ENCODE data around the gene USP19.

Gene USP19

DNA sequence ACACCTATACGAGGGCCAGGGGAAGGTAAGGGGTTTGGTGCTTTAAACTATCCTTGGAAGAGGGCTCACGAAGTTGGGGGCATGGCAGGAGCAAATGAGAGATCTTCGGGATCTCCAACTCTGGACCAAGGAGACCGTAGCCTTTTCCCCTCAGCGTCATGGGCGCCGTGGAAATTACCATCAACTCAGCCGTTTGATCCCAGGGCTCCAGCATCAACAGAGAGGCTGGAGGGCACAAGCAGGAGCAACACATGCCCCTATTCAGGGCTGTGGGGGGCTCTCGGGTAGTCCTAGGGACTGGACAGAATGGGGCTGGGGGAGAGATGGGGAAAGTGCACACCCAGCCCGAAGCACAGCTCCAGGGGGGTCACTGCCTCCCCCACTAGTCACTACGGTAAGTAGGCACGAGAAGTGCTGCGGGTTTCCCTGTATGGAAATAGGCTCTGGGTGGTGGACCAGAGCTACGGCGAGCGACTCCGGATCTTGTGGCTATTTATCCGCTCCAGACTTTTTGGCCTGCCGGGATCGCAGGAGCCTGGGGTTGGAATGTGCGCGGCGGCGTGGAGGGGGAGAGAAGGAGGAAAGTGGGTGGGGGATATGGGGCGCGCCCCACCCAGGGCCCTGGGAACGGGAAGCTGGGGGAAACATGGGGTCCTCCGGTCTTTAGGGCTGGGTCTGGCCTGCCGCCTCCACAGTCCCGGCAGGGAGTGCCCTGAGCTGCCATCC lies 12.8 kb upstream of the USP19 start:
- peak overlapping the region; percentile 95 for H3K4me2 ChIP-seq (ENCODE audit: insufficient read depth, low read length, poor library complexity, severe bottlenecking)
- peak overlapping the region; percentile 71 for H2BK15ac ChIP-seq (ENCODE audit: low read length)
- peak overlapping the region; percentile 85 for H3K27ac ChIP-seq (replicated peaks; ENCODE audit: low read length)
- DNase-seq (ENCODE audit: low spot score), result peak; percentile 85
- no peaks in the 10 kb centered on the region for H3K27me3 ChIP-seq (ENCODE audit: control insufficient read depth in 3 of 3, insufficient read depth in 3 of 3, low read depth in 1 of 3, low read length in 3 of 3)
- peak overlapping the region; percentile 39 for H3K14ac ChIP-seq (ENCODE audit: low read length)
- H3K18ac ChIP-seq (ENCODE audit: low read length), result peak overlapping the region; percentile 98
- WGBS, 2 donors (ENCODE audit: extremely low coverage in 2 of 2, insufficient read length in 2 of 2, insufficient replicate concordance in 1 of 2), result no CpG with 5 or more reads among the region's 30 CpGs
- no peak overlapping the region for H2AK5ac ChIP-seq (ENCODE audit: low read depth, low read length)
- H3K4me1 ChIP-seq (ENCODE audit: control insufficient read depth in 2 of 2, insufficient read depth in 1 of 2, low read depth in 1 of 2, low read length in 2 of 2), result peaks cover 4 to 7% of the 10 kb centered on the region in 2 donors
- peaks cover 10 to 12% of the 10 kb centered on the region in 2 donors for H3K36me3 ChIP-seq (replicated peaks in 1 of 2; ENCODE audit: control insufficient read depth in 2 of 2, insufficient read depth in 2 of 2, low read length in 2 of 2)
- H3K4ac ChIP-seq (ENCODE audit: low read length), result peak overlapping the region; percentile 97
- peak overlapping the region; percentile 79 to 84 for H3K4me3 ChIP-seq (ENCODE audit: low read length in 2 of 2)
- peak overlapping the region; percentile 82 for H3K9ac ChIP-seq (ENCODE audit: low read depth, low read length, poor library complexity)
- H2AFZ ChIP-seq (ENCODE audit: low read length), result peak overlapping the region; percentile 95
- H4K8ac ChIP-seq (ENCODE audit: low read depth, low read length), result no peak overlapping the region
- no peak overlapping the region for H2BK12ac ChIP-seq (ENCODE audit: low read length)
- H4K91ac ChIP-seq (ENCODE audit: low read depth, low read length, poor library complexity), result no peak overlapping the region
- peaks cover 3% of the 10 kb centered on the region for H3K79me1 ChIP-seq (ENCODE audit: low read depth, low read length)
- no peaks in the 10 kb centered on the region for H3K9me3 ChIP-seq (replicated peaks in 1 of 2; ENCODE audit: control insufficient read depth in 2 of 2, insufficient read depth in 1 of 2, low read depth in 1 of 2, low read length in 2 of 2)
- H3K23ac ChIP-seq (ENCODE audit: low read depth, low read length, poor library complexity), result no peak overlapping the region
- H2BK5ac ChIP-seq (ENCODE audit: low read length), result peak overlapping the region; percentile 33
- H2BK120ac ChIP-seq (ENCODE audit: low read depth, low read length), result peak overlapping the region; percentile 88

DNA sequence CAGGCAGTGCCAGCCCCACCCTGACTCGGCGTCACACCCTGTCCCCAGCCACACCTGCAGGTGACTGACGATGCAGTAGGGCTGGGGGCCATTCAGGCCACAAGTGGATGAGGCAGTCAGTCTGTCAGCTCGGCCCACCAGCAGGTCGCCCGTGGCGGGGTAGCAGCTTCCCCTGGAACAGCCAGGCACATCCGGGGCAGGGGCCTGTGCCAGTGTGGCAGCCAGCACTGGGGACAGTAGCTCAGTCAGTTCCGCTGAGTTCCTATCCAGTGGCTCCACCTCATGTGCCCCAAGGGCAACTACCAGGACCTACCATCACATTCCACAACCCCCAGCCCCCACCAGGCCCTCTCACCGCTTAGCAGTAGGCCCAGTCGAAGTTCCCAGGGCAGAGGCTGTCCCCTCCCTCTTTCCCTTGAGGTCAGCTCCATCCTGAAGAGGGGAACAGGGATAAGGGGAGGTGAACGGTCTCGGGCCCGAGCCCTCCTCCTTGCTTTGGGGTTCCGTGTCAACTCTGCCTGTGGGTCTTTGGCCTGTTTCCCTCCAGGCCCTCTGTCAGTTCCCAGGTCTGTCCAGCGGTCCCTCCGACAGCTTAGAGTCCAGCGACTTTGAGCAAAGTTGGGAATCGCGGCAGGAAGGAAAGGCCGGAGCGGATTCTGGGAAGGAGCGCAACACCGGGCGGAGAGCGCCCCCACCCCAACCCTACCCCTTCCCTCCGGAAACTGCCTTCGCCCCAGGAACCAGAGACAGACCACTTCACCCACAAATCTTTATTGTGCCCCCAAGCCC lies 12.0 kb upstream of the USP19 start, which contains the start of gene LAMB2:
TSS of gene LAMB2 (minus strand) at position 614 of the 789 bp plus-strand sequence. CDS start at position 431, 183 bp downstream.
- Histone ChIP-seq H3K18ac (ENCODE audit: low read length) (peak within 1 kb of the TSS; percentile 98), H2BK120ac (ENCODE audit: low read depth, low read length) (peak within 1 kb of the TSS; percentile 88), H3K9ac (ENCODE audit: low read depth, low read length, poor library complexity) (peak within 1 kb of the TSS; percentile 95), H2BK5ac (ENCODE audit: low read length) (peak within 1 kb of the TSS; percentile 33), H3K4me3 (ENCODE audit: low read length in 2 of 2) (peak within 1 kb of the TSS; percentile 79 to 84), H2AFZ (ENCODE audit: low read length) (peak within 1 kb of the TSS; percentile 95), H2BK15ac (ENCODE audit: low read length) (peak within 1 kb of the TSS; percentile 71), H4K91ac (ENCODE audit: low read depth, low read length, poor library complexity) (no peak within 1 kb of the TSS), H3K27ac (replicated peaks; ENCODE audit: low read length) (peak within 1 kb of the TSS; percentile 85), H3K14ac (ENCODE audit: low read length) (peak within 1 kb of the TSS; percentile 39), H2BK12ac (ENCODE audit: low read length) (peak within 1 kb of the TSS; percentile 77), H3K4me1 (ENCODE audit: control insufficient read depth in 2 of 2, insufficient read depth in 1 of 2, low read depth in 1 of 2, low read length in 2 of 2) (peaks cover 4 to 7% of the 10 kb centered on the region in 2 donors), H3K27me3 (ENCODE audit: control insufficient read depth in 3 of 3, insufficient read depth in 3 of 3, low read depth in 1 of 3, low read length in 3 of 3) (no peaks in the 10 kb centered on the region), H3K36me3 (replicated peaks in 1 of 2; ENCODE audit: control insufficient read depth in 2 of 2, insufficient read depth in 2 of 2, low read length in 2 of 2) (peaks cover 14 to 17% of the 10 kb centered on the region in 2 donors), H3K79me1 (ENCODE audit: low read depth, low read length) (peaks cover 3% of the 10 kb centered on the region), H4K8ac (ENCODE audit: low read depth, low read length) (no peak within 1 kb of the TSS), H3K4ac (ENCODE audit: low read length) (peak within 1 kb of the TSS; percentile 97), H3K9me3 (replicated peaks in 1 of 2; ENCODE audit: control insufficient read depth in 2 of 2, insufficient read depth in 1 of 2, low read depth in 1 of 2, low read length in 2 of 2) (no peaks in the 10 kb centered on the region), H2AK5ac (ENCODE audit: low read depth, low read length) (peak within 1 kb of the TSS; percentile 36), H3K4me2 (ENCODE audit: insufficient read depth, low read length, poor library complexity, severe bottlenecking) (peak within 1 kb of the TSS; percentile 95), H3K23ac (ENCODE audit: low read depth, low read length, poor library complexity) (peak within 1 kb of the TSS; percentile 32)
- peak; percentile 83 for DNase-seq (ENCODE audit: low spot score)
- no CpG with 5 or more reads among the region's 28 CpGs for WGBS, 2 donors (ENCODE audit: extremely low coverage in 2 of 2, insufficient read length in 2 of 2, insufficient replicate concordance in 1 of 2)

DNA sequence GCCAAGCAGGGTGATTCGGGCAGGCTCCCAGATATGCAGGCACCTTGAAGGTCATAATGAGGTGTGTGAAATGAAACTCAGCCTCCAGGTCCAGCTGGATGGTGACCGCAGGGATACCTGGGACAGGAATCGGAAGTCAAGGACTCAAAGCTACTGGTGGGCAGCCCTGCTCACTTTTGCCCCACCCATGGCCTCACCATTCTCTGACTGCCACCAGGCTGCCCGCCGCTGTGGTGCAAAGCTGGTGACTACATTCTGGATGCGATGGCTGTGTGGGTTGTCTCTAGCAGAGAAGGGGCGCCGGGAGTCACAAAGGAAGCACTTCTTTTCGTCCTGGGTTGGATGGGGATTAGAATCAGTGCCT lies 11.4 kb upstream of the USP19 start:
- no peak overlapping the region for H3K27ac ChIP-seq (replicated peaks; ENCODE audit: low read length)
- H3K4me3 ChIP-seq (ENCODE audit: low read length in 2 of 2), result peak overlapping the region; percentile 79 to 83
- no peak overlapping the region for H4K91ac ChIP-seq (ENCODE audit: low read depth, low read length, poor library complexity)

DNA sequence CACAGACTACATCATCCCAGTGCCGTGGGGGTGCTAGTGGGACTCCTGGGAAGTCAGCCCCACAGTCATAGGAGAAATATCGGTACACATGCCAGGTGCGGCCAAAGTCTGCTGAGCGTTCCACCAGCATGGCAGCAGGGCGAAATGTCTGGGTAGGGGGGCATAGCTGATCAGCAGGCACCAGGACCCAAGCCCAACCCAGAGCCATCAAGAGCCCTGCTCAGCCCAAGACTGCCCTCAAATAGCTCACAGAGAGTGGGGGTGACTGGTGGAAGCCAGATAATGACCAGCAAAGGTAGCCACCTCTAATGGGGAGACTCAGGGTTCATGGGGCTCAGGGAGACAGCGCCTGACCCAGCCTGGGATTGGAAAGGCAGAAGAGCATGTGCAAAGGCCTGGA lies 11.0 kb upstream of the USP19 start:
- Histone ChIP-seq H2BK120ac (ENCODE audit: low read depth, low read length) (no peak overlapping the region), H4K8ac (ENCODE audit: low read depth, low read length) (no peak overlapping the region), H2BK12ac (ENCODE audit: low read length) (no peak overlapping the region), H3K36me3 (replicated peaks in 1 of 2; ENCODE audit: control insufficient read depth in 2 of 2, insufficient read depth in 2 of 2, low read length in 2 of 2) (peaks cover 14 to 17% of the 10 kb centered on the region in 2 donors), H4K91ac (ENCODE audit: low read depth, low read length, poor library complexity) (no peak overlapping the region), H3K9me3 (replicated peaks in 1 of 2; ENCODE audit: control insufficient read depth in 2 of 2, insufficient read depth in 1 of 2, low read depth in 1 of 2, low read length in 2 of 2) (no peaks in the 10 kb centered on the region), H3K4me3 (ENCODE audit: low read length in 2 of 2) (peak overlapping the region; percentile 40 to 79), H2AFZ (ENCODE audit: low read length) (no peak overlapping the region), H3K4me1 (ENCODE audit: control insufficient read depth in 2 of 2, insufficient read depth in 1 of 2, low read depth in 1 of 2, low read length in 2 of 2) (peaks cover 4 to 7% of the 10 kb centered on the region in 2 donors), H3K9ac (ENCODE audit: low read depth, low read length, poor library complexity) (peak overlapping the region; percentile 95), H3K27me3 (ENCODE audit: control insufficient read depth in 3 of 3, insufficient read depth in 3 of 3, low read depth in 1 of 3, low read length in 3 of 3) (no peaks in the 10 kb centered on the region), H2BK15ac (ENCODE audit: low read length) (no peak overlapping the region), H3K27ac (replicated peaks; ENCODE audit: low read length) (no peak overlapping the region), H2BK5ac (ENCODE audit: low read length) (peak overlapping the region; percentile 21), H2AK5ac (ENCODE audit: low read depth, low read length) (peak overlapping the region; percentile 82), H3K79me1 (ENCODE audit: low read depth, low read length) (peaks cover 3% of the 10 kb centered on the region), H3K4ac (ENCODE audit: low read length) (no peak overlapping the region), H3K14ac (ENCODE audit: low read length) (no peak overlapping the region), H3K18ac (ENCODE audit: low read length) (no peak overlapping the region), H3K23ac (ENCODE audit: low read depth, low read length, poor library complexity) (no peak overlapping the region), H3K4me2 (ENCODE audit: insufficient read depth, low read length, poor library complexity, severe bottlenecking) (peak overlapping the region; percentile 27)
- no CpG with 5 or more reads among the region's 6 CpGs for WGBS, 2 donors (ENCODE audit: extremely low coverage in 2 of 2, insufficient read length in 2 of 2, insufficient replicate concordance in 1 of 2)
- DNase-seq (ENCODE audit: low spot score), result no peak

More for the DNA sequence above, 11.4 kb upstream of the USP19 start:
- Histone ChIP-seq H3K14ac (ENCODE audit: low read length) (no peak overlapping the region), H3K4ac (ENCODE audit: low read length) (no peak overlapping the region), H2BK5ac (ENCODE audit: low read length) (peak overlapping the region; percentile 33), H3K4me2 (ENCODE audit: insufficient read depth, low read length, poor library complexity, severe bottlenecking) (peak overlapping the region; percentile 95), H3K4me1 (ENCODE audit: control insufficient read depth in 2 of 2, insufficient read depth in 1 of 2, low read depth in 1 of 2, low read length in 2 of 2) (peaks cover 4 to 7% of the 10 kb centered on the region in 2 donors), H3K18ac (ENCODE audit: low read length) (peak overlapping the region; percentile 89), H2AFZ (ENCODE audit: low read length) (no peak overlapping the region), H3K79me1 (ENCODE audit: low read depth, low read length) (peaks cover 3% of the 10 kb centered on the region), H3K9ac (ENCODE audit: low read depth, low read length, poor library complexity) (peak overlapping the region; percentile 95), H2BK120ac (ENCODE audit: low read depth, low read length) (no peak overlapping the region), H2AK5ac (ENCODE audit: low read depth, low read length) (peak overlapping the region; percentile 36), H2BK12ac (ENCODE audit: low read length) (no peak overlapping the region), H3K23ac (ENCODE audit: low read depth, low read length, poor library complexity) (no peak overlapping the region), H2BK15ac (ENCODE audit: low read length) (no peak overlapping the region), H3K9me3 (replicated peaks in 1 of 2; ENCODE audit: control insufficient read depth in 2 of 2, insufficient read depth in 1 of 2, low read depth in 1 of 2, low read length in 2 of 2) (no peaks in the 10 kb centered on the region), H4K8ac (ENCODE audit: low read depth, low read length) (no peak overlapping the region), H3K27me3 (ENCODE audit: control insufficient read depth in 3 of 3, insufficient read depth in 3 of 3, low read depth in 1 of 3, low read length in 3 of 3) (no peaks in the 10 kb centered on the region), H3K36me3 (replicated peaks in 1 of 2; ENCODE audit: control insufficient read depth in 2 of 2, insufficient read depth in 2 of 2, low read length in 2 of 2) (peaks cover 14 to 17% of the 10 kb centered on the region in 2 donors)
- DNase-seq (ENCODE audit: low spot score), result no peak
- no CpG with 5 or more reads among the region's 9 CpGs for WGBS, 2 donors (ENCODE audit: extremely low coverage in 2 of 2, insufficient read length in 2 of 2, insufficient replicate concordance in 1 of 2)
